HG03103 (cell line): ENCODE results near the gene PIM3.

Experiments
- ATAC-seq: cut with Tn5 transposase; IDR thresholded peaks from one replicate; pipeline ENCODE4 v1.9.1; 2021; ENCODE audit warnings: low read depth; ENCODE audit not compliant: unreplicated experiment

Gene PIM3

DNA sequence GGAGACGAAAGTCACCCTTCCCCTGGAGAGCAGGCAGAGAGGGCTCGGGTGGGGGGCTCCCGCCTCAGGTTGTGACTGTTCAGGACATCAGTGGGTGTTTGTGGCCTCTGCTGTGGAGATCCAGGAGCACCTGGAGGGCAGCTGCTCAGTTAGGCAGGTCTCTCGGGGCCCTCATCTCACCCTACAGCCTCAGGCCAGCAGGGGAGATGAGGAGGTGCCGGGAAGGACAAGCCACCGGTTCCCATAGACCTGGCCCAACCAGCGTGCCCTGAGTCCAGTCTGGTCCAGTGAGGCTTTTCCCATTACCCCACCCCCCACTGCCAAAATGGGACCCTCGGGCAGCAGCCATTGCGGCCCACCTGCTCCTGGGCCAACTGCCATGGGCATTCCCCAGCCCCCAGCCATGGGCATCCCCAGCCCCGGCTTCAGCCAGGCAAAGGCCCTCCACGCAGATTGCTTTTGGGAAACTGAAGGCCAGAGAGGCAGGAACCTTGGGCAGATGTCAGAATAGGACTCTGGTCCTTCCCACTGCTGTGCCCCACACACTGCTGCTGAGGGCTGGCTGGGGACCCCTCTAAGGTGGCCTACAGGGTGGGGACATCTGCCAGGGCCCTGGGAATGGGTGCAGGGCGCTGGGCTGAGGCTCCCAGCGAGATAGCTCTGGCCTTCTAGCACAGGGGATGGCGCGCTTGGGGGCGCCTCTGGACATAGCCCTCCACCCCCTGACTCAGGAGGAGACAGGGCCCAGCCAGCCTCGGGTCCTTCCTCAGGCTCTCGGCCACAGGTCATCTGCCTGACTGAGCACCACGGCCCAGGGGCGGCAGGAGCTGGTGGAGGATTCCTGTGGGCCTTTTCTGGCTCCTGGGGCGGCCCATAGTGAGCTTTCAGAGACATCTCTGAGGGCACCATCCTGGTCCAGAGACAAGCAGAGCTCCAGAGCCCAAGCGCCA is 4.8 kb downstream of the PIM3 start:
- ATAC-seq, result no peak

DNA sequence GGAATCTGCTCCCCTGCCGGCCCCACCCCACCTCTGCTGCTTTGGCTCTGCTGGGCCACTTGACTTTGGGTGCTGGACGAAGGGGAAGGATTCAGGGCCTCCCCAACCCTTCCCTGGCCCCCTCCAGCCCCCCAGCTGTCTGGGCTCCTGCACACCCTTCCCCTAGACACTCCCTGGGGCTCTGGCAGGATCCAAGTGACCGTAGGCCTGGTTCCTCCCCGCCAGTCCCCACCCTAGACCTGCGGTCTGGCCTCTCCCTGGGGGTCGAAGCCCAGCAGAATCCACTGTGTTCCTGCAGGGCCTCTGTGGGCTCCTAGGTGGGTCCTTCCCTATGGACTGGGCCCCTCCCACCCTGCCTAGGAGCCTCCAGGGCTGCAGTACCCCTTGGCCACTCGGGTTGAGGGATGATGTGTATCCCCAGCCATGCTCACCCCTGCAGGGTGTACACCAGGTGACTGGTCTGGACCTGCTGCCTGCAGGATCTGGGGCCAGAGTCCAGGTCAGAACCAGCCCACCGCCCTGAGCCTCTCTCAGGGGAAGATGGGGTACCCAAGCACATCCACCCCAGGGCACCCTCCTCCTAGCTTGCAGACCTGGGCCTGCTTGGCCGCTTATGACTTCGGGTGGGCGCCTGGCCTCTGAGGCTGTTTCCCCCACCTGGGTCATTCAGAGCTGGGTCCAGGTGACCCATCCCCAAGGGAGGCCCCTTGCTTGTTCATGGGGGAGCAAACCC is 5.6 kb downstream of the PIM3 start:
- no peak for ATAC-seq

DNA sequence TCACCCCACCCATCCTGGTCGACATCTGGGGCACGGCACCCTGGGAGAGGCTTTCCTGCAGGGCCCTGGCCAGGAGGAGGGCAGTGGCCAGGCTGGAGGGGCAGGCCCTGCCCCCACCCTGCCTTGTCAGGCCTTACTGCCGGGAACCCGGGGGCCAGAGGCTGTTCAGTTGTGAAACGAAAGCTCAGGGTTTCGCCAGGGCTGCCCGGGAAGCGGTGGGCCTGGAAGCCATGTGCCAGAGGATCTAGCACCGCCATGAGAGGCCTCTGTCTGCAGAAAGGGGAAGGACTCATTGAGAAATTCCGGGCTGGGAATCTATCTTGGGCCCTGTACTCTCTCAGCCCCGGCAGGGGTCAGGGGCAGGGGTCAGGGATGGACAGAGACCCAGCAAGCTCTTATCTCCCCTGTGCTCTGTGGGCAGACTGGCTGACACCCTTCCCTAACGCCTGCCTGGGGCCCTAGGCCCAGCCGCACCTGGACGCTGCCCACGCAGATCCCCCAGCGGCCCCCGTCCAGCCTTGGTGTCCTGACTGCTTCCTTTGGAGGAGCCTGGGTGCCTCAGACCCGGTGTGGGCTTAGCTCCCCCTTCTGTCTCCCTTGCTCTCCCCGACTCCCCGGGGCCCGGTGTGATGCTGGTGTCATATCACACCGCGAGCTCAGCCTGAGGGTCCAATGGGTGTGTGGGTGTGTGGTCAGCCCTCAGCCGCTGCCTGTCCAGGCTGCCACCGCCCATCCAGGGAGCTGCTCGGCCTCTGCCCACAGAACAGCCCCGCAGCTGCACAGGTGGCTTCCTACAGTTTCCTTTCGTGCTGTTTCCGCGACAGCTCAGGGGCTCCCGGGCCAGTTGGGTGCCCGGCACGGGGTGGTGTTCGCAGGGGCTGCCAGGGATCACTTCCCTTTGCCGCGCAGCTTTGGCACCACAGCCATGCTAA is 6.5 kb downstream of the PIM3 start:
- ATAC-seq, result no peak

DNA sequence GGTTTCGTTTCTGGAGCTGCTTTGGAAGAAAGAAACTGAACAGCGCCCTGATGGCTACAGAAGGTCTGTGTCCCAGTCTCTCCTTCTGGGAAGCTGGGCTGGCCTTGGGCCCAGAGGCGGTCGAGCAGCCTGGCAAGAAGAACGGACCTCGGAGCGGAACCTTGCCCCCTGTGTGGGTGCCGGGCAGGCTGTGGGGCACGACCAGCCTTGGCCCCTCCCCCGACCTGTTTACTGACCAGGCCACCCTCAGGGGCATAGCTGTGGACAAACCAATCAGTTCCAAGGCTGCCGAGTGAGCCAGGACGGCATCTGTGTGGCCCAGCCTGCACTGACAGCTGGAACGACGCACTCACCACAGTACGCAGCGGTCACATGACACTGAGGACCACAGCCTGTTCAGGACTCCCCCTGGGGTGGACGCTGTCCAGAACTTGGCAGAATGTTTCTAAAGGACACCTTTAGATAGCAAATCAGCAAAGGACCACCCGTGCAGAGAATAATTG is 7.2 kb downstream of the PIM3 start:
- ATAC-seq, result no peak

DNA sequence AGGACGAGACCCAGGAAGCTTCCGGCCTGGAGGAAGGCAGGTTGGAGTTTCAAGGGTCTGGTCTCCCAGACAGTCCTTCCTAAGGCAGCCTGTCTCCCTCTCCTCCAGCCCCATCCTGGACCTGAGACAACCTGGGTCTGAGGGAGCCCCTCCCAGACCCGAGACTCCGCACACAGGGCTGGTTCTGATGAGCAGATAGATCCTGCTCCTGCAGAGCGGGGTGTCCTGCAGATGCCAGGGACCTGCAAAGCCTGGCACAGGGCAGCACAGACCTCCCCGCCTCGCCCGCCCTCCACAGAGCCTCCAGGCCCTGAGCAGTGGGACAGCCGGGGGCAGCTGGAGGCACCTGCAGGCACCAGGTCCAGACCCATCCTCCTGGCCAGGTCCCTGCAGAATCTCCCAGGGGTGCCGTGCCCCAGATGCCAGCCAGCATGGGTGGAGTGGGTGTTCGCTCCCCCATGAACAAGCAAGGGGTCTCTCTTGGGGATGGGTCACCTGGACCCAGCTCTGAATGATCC is 7.8 kb downstream of the PIM3 start:
- no peak for ATAC-seq

DNA sequence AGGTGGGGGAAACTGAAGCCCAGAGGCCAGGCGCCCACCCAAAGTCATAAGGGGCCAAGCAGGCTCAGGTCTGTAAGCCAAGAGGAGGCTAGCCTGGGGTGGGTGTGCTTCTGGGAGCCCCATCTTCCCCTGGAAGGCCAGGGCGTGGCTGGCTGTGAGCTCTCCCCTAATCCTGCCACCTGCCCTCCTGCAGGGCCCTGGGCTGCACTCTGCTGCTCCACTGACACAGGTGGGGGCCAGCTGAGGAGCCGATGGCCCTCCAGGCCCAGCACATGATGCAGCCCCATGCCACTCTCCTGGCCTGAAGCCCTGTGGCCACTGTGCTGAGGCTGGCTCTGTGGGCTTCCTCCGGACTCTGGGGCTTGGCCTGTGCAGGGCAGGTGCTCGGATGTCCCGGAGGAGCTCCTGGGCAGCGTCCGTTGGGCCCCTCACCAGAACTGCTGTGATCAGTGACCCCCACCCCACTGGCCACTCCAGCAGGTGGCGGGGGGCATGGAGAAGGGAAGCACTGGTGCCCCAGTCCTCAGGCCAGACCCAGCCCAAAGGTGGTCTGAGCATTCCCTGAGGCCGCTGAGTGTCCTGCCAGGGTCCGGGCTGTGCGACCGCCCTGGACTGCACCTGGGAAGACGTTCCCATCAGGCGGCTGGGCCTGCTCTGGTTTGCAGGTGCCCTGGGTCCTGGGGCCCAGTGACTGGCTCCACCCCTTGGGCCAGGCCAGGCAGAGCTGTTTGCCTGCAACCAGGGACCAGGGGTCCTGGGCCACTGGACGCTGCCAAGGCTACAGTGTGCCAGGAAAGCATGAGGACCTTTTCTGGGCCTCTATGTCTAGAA is 8.5 kb downstream of the PIM3 start:
- no peak for ATAC-seq

DNA sequence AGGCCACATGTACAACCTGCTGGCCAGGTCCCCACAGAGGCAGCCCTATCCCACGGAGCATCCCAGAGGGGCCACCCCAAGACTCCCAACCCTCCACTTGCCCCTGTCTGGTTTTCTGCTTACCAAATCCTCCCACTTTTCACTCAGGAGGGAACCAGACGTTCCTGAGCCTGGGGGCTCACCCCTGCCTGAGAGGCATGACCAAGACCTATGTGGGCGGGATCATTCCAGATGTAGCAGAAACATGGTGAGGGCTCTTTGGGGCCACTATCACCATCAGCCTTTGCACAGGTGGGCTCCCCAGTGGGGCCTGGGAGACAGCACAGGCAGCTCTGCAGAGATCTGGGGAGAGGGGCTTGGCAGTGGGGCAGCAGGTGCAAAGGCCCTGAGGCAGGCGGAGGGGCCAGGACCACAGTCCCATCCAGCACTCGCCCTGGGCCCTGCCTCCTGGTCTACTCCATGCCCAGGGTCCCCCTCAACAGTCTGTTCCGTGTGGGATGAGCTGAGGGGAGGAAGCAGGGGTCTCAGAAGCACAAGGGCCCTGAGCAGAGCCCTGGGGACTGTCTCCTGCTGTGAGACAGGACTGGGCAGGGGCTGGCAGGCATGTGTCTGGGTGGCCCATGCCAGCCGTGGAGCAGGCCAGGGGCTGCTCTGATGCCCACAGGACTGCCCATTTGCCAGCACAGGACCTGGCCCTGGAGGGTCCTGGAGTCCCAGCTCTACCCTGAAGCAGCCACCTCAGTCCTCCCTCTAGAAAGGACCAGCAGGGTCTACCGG is 9.4 kb downstream of the PIM3 start:
- ATAC-seq, result no peak

DNA sequence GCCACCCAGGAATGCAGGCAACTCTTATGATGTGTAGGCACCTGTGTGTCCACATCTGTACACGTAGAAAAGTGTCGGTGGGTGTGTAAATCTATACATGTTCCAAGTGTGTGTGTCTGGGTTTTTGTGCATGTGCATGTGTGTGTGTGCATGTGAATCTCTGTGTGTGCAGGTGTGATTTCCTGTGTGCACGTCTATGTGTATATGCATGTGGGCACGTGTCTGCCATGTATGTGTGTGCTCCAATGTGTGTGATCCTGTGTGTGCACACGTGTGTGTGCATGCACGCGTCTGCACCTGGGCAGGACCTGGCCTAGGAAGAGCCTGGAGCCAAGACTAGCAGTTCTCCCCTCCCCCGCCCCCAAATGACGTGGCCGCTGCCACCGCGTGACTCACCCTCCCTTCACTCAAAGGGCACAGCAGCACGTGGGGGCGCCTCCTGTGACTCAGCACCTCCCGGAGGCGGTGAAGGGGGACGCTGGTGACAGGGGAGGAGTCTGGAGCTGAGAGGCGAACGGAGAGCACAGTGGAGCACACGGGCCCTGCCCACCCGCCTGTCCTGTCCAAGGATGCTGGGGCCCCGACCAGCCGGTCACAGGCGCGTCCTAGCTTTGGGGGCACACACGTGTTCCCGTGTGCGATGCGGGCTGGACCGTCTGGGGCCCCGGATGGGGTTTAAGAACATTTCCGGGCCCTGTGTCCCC is 10.1 kb downstream of the PIM3 start:
- ATAC-seq, result no peak

DNA sequence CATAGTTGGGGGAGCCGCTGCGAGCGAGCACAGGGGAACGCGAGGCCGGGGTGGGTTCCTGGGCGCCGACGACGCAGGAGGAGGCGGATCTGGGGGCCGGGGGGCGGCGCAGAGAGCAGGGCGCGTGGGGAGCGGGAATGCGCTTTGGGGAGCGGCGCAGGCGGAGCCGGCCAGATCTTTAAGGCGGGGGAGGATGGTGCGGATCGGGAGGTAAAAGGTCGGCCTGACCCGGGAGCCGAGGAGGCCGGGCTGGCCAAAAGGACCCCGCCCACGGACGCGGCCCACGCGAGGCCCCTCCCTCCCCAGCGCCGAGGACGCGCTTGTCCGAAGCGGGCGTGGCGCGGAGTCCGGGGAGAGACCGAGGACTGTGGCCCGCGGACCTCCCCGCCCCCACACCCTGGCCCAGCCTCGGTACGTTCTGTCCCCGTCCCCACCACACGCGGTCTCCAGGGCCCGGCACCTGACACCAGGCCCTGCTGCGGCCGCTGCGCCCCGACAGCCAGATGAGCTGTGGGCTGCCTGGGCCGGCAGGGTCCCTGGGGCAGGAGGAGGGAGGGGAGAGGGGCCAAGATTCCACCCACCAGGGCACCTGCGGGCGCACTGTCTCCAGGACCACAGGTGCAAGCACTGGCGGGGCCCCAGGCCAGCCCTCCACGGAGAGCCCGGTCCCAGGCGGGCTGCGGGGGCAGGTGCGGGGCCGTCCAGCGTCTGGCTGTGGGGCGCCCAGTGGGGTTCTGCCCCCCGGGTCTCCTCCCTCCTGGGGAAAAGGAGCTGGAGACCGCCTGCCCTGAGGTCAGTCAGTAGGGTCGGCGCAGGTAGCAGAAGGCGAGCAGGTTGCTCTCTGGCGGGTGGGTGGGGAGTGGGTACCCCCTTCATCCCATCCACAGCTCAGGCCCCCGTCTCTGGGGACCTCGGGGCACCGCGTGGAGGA is 10.9 kb downstream of the PIM3 start:
- ATAC-seq, result no peak

DNA sequence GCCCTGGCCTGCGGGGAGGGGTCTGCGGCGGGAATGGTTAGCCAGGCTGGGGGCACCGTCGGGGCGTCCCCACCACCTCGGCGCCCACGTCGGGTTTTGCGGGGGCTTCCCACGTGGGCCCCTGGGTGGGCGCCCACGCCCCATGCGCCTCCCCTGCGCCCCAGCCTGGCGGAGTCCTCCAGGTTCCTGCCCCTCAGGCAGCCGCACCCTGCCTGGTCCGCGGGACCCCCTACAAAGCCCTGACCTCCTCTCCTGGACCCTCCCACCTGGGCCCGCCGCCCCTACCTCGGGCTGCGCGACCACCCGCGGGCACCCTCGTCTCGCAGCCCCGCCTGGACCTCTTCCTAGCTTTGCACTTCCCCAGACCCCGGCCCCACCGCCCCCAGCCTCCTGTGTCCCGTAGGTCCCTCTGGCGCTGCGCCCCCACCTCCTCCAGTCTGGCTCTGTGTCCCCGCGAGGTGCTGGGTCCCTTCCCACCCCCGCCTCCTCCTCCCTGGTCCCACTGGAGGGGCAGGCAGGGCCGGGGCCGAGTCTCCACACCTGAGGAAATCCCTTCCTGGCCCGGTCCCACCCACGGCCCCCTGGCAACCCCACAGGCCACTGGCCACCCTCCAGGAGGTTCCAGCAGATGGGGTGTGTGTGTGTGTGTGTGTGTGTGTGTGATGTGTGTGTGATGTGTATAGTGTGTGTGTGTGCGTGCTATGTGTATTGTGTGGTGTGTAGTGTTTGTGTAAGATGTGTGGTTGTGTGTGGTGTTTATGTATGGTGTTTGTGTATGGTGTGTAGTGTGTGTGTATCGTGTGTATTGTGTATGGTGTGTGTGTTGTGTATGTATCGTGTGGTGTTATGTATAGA is 11.8 kb downstream of the PIM3 start:
- ATAC-seq, result no peak

DNA sequence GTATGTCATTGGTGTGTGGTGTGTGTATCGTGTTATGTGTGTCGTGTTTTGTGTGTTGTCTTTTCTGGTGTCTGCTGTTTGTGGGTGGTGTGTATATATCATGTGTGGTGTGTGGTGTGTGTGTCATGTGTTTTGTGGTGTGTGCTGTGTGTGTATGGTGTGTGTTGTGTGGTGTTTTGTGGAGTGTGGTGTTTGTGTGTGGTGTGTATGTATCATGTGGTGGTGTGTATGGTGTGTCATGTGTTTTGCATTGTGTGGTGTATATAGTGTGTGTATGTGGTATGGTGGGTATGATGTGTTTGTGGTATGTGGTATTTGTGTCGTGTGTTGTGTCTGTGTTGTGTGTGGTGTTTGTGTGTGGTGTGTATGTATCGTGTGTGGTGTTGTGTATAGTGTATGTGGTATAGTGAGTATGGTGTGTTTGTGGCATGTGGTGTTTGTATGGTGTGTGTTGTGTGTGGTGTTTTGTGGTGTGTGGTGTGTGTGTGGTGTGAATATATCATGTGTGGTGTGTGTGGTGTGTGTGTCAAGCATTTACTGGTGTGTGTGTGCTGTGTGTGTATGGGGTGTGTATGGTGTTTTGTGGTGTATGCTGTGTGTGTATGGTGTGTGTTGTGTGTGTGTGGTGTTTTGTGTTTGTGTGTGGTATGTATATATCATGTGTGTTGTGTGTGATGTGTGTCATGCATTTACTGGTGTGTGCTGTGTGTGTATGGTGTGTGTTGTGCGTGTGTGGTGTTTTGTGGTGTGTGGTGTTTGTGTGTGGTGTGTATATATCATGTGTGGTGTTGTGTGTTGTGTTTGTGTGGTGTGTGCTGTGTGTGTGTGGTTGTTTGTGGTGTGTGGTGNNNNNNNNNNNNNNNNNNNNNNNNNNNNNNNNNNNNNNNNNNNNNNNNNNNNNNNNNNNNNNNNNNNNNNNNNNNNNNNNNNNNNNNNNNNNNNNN is 12.7 kb downstream of the PIM3 start:
- ATAC-seq, result no peak

DNA sequence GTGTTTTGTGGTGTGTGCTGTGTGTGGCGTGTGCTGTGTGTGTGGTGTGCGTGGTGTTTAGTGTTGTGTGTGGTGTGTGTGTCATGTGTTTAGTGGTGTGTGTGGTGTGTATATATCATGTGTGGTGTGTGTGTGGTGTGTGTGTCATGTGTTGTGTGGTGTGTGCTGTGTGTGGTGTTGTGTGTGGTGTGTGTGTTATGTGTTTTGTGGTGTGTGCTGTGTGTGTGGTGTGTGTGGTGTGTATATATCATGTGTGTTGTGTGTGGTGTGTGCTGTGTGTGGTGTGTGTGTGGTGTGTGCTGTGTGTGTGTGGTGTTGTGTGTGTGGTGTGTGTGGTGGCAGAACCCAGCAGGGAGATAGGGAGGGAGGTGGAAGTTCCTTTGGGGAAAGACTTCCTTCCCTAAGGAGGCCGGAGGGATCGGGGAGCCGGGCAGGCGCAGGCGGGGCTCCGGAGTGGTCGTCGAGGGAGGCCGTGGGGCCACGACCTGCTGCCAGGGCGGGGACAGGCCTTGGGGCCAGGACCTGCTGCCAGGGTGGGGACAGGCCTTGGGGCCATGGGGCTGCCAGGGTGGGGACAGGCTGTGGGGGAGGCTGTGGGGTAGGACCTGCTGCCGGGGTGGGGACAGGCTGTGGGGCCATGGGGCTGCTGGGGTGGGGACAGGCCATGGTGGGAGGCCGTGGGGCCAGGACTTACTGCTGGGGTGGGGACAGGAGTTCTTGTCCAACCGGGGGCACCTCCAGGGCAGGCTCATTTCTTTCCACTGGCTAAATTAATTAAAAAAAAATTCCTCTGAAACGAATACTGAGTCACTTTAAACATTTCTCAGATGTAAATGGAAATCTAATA is 15.2 kb downstream of the PIM3 start:
- no peak for ATAC-seq

DNA sequence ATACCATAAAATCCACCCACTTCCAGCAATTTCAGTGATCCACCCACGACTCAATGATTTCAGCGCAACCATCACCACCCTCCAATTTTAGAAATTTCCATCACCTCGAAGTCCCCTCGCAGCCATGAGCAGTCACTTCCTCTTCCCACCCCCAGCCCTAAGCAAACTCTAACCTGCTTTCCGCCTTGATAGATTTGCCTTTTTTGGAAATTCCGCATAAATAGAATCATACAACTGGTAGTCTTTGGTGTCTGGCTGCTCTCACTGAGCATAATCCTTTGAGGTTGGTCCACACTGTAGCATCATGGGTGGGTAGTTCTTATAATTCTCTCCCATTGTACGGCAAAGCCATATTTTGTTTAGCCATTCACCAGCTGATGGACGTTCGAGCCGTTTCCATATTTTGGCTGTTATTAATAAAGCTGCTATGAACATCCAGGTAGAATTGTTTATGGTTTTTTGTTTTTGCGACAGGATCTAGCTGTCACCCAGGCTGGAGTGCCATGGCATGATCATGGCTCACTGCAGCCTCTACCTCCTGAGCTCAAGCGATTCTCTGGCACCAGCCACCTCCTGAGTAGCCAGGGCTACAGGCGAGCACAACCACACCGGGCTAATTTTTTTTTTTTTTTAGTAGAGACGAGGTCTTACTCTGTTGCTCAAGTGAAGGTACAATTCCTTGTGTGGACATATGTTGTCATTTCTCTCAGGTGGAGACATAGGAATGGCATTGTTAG is 16.0 kb downstream of the PIM3 start:
- ATAC-seq, result no peak

DNA sequence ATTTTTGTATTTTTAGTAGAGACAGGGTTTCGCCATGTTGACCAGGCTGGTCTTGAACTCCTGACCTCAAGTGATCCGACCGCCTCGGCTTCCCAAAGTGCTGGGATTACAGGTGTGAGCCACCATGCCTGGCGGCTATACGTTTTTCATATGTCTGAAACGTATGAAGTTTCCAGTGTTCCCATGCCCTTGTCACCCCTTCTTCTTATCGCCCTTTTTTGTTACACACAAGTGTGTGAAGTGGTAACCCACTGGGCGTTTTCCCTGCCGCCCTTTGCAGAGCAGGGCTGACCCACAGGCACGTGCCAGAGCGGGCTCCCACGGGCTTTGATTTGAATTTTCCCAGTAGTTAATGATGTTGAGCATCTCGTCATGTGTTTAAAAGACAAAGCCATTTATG is 17.0 kb downstream of the PIM3 start:
- ATAC-seq, result no peak
